Raji (cell line): ENCODE data around the gene SPATS1.

ENCODE experiments used
- POLR2A ChIP-seq: IDR thresholded peaks from 2 replicates; pipeline ENCODE4 v1.6.1; 2011; ENCODE audit warnings: low read depth, low read length, control low read depth; ENCODE audit not compliant: insufficient read depth

SPATS1 gene, protein sequence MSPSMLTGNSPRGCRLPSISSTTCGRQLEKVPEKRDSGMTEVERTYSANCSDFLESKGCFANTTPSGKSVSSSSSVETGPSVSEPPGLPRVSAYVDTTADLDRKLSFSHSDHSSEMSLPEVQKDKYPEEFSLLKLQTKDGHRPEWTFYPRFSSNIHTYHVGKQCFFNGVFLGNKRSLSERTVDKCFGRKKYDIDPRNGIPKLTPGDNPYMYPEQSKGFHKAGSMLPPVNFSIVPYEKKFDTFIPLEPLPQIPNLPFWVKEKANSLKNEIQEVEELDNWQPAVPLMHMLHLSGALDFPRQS

DNA sequence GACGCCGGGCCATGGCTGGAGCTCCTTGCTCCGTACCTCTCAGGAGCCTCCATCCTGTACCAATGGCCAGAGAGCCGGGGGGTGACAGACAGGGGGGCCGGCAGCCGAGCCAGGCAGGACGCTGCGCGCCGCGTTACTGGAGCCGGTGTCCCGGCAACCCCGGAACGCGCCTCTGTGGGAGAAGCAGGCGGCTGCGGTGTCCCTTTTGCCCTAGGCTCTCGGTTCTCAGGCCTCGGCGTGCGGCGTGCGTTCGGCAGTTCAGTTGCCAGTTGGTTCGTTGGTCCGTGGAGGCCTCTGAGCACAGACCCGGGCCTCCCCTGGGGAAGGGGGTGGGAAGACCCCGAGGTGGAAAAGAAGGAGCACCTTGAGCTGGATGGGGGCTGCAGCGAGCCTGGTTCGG is at the start of gene SPATS1:
Gene SPATS1 (plus strand): TSS at position 162 of the 400 bp plus-strand sequence. CDS start 446 bp downstream, outside the sequence.
- TF ChIP-seq POLR2A: no peak

DNA sequence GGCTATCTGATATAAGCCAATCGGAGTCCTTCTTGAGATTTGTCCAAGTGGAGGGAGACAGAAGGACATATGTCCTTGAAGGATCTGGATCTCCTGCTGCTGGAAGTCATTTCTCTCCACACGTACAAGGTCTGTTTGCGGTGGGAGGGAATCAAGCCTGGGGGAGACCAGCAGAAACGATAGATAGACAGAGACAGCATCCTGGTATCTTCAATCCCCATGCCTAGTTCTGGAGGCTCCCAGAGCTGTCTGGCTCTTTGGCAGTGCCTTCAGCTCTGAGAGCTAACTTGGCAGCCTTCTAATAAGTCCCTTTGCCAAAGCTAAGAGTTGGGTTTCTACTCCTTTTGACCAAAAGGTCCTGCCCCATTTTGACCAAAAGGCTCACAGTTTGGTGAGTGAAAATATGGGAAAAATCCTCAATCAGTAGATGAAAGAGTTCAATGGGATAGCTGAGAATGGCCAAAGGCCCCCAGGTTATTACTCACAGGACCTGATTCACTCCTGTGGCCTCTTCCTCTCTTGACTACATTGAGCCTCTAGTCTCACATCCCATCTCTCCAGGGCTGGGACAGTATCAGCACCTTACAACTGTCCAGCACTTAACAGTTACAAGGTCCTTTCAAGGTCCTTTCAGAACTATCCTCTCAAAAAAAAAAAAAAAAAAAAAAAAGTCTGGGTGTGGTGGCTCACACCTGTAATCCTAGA is 49.6 kb upstream of the SPATS1 start:
- TF ChIP-seq POLR2A: no peak

DNA sequence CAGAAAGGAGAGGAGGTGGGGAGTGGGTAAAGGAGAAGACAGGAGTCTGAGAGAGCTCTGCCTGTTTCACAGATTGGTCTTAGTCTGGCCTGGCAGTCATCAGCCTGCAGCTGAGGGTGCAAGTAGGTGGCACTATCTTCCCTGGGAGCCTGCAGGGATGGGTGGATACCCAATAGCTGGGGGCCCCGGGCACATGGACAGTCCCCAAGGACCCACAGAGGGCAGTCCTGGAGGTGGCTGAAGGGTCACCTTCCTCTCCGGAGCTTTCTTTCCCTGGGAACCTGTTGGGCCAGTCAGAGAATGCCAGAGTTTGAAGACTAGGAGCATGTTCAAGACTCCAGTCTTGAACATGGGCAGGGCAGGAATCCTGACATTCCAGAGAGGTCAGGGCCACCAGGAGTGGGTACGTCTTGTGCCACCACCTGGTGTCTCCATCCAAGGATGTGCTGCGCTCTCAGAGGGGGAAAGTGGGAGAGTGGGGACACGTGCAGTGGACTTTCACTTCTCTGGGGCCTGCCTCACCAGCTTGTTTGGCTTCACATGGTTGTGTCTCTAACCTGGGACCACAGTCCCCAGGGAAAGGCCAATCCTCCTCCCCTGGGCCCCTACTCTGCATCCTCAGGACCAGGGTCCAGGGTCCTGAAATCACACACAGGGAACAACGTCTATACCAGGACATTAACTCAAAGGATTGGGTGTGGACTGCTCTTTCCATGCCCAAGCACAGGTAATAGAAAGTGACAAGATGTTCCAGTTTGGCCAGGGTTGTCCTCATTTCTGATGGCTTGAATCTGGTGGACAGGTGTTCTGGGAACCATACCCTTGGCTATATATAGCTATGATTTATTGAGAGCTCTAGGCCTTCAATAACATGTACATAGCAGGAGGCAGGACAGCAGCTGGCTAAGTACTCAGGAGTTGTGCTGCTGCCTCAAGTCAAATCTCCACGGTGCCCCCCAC is 47.3 kb upstream of the SPATS1 start:
- TF ChIP-seq POLR2A: peak; percentile 29; the same call in 1 of the 2 replicates

DNA sequence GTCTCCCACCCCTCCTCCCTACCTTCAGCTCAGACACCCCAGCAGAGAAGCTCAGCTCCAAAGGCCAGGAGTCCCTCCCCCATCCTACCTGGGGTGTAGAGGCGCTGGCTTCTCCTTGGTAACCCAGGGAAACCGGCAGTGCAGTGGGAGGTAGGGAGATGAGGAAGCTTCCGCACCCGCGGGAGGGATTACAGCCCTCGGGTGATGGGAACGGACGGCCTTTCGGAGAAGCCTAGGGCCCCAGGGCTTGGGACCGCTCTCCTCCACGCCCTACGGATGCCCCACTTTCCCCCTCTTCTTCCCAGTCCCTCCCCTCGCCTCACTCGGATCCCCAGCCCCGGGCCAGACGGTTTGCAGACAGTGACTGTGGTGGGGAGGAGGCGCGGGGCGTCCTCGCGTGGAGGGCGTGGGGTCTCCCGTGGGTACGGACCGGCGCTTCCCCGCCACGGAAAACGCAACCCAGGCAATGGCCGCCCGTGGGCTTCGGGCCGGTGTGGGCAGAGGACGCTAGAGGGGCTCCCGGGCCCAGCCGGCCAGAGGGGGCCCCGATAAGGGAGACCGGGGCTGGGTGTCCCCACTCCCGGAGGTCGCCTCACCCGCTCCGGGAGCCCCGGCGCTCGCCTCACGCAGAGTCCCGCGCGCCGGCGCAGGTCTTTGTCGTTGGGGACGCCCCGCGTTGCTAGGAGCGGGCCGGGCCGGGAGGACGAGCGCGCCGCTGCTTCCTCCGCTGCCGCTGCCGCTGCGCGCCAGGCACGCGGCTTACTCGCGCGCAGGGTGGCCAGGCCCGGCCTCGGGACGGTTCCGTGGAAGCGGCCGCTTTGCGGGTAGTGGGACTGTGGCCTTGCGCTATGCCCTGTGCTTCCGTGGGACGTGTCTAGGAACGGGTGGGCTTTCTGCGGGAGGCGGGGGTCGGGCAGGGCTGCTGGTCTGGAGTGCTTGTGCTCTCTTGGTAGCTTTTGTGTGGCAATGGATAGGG is 45.1 kb upstream of the SPATS1 start:
- no peak for TF ChIP-seq POLR2A

DNA sequence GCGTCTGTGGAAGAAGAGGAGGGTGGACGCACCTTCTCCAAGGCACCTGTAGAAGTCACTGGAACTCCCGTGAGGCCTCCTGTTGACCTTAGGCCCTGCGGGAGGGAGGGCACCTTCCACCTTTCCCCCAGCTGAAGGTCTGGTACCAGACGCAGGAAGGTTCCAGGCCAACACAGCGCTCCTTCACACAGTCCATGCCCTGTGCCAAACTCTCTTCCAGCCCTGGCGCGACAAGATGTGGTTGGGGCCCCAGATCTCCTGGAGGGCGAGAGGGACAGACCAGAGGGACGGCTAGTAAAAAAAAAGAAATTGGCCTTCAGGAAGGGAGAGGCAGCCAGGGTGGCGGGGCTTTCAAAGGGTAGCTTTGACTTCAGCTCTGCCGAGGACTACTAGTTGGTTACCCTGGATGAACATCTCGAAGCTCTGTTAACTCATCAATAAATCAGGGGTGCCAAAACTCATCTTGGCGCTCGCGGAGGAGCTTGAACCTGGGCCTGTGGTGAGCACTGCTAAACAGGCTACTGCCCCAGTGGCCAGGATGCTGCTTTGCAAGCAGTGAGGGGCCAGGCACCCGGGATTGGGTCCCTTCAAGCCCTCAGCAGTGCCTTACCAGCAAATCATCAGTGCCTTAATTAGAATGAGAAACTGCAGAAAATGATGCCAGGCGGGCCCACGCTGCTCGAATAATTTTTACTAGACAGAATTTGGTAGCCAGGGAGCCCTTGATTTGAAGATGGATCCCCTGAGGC is 44.2 kb upstream of the SPATS1 start:
- TF ChIP-seq POLR2A: no peak

DNA sequence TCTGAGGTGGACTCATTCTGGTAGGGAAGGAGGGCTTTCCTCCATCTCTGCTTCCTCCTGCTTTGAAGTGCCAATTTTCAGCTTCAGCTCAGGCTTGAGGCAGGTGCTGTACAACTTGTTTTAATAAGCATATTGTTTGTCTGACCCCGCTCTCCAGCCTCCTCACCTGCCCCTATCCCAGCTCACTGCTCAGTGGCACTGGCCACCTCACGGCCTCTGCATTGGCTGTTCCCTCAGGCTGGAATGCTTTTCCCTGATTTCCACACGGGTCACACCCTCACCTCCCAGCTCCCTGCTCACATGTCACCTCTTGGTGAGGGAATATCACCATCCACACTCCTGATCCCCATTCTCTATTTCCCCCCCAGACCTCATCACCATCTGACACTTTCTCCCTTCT is 43.6 kb upstream of the SPATS1 start:
- TF ChIP-seq POLR2A: no peak

DNA sequence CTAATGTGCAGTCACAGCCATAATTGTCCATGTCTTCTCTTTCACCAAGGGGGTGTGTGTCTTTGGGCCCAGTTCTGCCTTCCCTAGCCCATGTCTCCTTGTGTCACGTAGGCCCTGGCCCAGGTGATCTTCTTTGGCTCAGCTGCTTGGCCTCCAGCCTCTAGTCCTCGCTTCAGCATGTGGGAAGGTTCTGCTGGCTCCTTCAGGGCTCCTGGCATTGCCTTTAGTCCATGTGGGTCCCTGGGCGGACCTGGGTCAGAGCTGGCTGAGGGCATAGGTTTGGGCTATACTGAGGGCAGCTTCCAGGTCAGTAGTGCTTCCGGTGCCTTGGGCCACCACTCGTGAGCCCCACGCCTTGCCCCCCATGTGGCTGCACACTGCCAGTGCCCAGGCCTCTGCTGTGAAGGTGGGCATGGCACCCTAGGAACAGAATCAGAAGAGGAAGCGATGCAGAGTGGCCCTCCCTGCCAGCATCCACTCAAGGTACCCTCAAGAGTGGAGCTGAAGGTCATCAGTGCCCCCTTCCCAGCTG is 42.1 kb upstream of the SPATS1 start:
- no peak for TF ChIP-seq POLR2A

DNA sequence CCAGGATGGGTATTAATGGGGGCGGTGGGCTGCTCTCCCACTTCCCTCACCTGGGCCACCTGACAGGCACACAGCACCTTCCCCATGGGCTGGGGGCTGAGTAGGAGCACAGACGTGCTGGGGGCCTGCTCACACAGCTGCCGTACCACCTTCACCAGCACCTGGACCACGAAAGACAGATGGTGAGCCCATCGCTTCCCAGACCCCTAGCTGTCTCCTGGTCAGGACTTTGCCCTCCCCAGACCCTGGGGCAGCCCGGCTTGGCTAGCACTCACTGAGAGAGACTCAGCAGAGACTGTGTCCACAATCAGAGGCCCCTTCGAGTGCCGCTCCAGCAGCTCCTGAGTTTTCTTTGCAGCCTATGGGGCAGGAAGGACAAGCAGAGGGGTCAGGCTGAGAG is 41.3 kb upstream of the SPATS1 start:
- TF ChIP-seq POLR2A: no peak

DNA sequence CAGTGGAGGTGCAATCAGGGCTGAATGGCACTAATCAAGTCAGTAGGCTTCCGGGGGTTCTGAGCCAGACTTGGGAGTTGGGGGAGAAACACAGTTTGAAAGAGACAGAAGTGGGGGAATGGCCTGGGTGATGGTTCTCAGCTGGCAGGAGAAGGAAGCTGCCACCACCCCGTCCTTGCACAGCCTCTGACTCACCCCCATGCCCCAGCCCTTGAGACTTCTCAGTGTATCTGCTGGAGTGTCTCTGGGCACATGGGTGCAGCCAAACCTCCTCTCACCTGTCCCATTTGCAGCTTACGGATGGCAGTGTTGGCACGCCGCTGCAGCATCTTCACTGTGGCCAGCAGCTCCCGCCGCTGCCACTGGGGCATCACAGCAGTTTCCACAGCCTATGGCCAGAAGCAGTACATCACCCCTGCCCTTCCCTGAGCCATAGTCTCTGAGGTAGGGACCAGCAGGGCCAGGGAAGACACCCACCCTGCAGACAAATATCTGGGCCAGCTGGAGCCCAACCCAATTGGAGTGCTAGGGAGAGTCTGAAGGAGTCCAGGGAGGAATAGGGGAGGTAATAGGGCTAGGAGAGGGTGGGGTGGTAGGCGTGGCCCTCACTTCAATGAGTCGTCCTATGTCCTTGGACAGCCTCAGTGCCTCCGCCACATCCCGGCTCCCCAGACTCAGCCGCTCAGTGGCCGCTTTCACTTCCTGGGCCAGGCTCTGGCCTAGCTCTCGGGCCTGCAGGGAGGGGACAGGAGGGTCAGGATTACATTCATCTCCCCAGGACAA is 40.5 kb upstream of the SPATS1 start:
- TF ChIP-seq POLR2A: no peak

DNA sequence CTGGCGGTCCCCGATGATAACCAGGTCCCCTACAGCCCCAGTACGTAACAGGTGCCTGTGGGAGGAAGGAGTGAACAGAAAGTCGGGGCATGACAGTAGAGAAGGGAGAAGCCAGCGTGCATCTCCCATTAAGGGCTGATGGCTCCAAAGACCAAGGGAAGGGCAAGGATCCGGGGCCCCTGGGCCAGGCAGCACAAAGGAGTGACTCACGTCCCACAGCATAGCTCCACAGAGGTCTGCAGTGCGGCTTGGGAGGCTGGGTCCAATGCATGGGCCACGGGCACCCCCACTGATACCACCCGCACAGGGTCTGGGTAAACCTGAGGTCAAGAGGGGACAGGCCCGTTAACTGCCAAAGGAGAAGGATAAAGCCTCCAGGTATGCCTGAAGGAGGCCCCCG is 39.6 kb upstream of the SPATS1 start:
- no peak for TF ChIP-seq POLR2A

DNA sequence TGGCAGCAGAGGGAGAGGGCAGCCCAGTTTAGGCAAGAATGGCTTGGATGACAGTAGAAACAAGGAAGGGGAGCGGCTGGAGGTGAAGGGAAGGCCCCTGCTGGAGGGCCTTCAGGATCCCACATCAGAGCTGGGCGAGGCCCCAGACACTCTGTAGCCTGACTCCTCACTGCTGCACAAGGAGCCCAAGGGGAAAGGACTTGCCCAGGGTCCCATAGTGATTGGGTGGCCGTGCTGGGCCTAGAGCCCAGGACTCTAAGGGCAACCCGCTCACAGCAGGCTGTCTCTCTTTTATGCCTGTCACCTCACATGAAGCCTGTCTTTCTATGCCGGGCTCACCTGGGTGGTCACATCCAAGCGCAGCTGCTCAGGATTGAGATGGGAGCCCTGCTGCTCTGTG is 38.6 kb upstream of the SPATS1 start:
- TF ChIP-seq POLR2A: no peak
